ENCODE data around the gene TRAPPC12. TPM values are rescaled to one million over a fixed set of nuclear protein-coding genes. Genes with fewer than 3 reads are reported as not detected.

Gene TRAPPC12
- total RNA-seq, 4 donors from 2014 or later, result 93.0 to 198 (median 108) TPM

GRCh38 chr2:3458396-3459184, 79.1 kb downstream of the TRAPPC12 start:
- Histone ChIP-seq H3K27me3 (no peaks in the 10 kb centered on the region), H3K9me3 (no peaks in the 10 kb centered on the region), H3K4me3 (replicated peaks in 1 of 3) (no peak overlapping the region), H3K36me3 (peaks cover 4 to 8% of the 10 kb centered on the region in 2 donors), H3K4me1 (peaks cover 30 to 46% of the 10 kb centered on the region in 2 donors), H3K27ac (peak overlapping the region; percentile 63 to 88 (median 86))
- no peak for DNase-seq
- WGBS, 2 donors, result 84 to 85% methylated on average over 10 of the region's 10 CpGs
- intact Hi-C loops (cut with DNase I), result no loop called here
- TF ChIP-seq POLR2A (IDR thresholded peaks at IDR 0.05), result no peak
- no peak for TF ChIP-seq CTCF (IDR thresholded peaks at IDR 0.05)

- Histone ChIP-seq H3K27ac (peak overlapping the region; percentile 86 to 91 (median 88)), H3K27me3 (no peaks in the 10 kb centered on the region), H3K4me3 (replicated peaks in 1 of 3) (no peak overlapping the region), H3K4me1 (peaks cover 30 to 41% of the 10 kb centered on the region in 2 donors), H3K9me3 (no peaks in the 10 kb centered on the region), H3K36me3 (peaks cover 4 to 8% of the 10 kb centered on the region in 2 donors)
- WGBS, 2 donors, result 61 to 66% methylated on average over 17 to 20 of the region's 25 CpGs
- peak; percentile 97 for DNase-seq
- TF ChIP-seq POLR2A (IDR thresholded peaks at IDR 0.05), result peak in 1 of 2 donors; percentile 56
- TF ChIP-seq CTCF (IDR thresholded peaks at IDR 0.05), result peak in 4 of 6 experiments; percentile 32 to 55 (median 40)
- intact Hi-C loops (cut with DNase I), result loop anchor here (5.0 to 10.0 kb wide), 2 partner anchors 37 to 275 kb away; no protein-coding TSS in a partner anchor
Observed at GRCh38 chr2:3459185-3460015, 79.9 kb downstream of the TRAPPC12 start.

- TF ChIP-seq POLR2A (IDR thresholded peaks at IDR 0.05) (no peak), CTCF (IDR thresholded peaks at IDR 0.05) (no peak)
- Histone ChIP-seq H3K9me3 (no peaks in the 10 kb centered on the region), H3K4me1 (peaks cover 30 to 41% of the 10 kb centered on the region in 2 donors), H3K27me3 (no peaks in the 10 kb centered on the region), H3K27ac (peak overlapping the region; percentile 86 to 91 (median 88)), H3K4me3 (replicated peaks in 1 of 3) (no peak overlapping the region), H3K36me3 (peaks cover 10 to 12% of the 10 kb centered on the region in 2 donors)
- 82 to 85% methylated on average over 11 of the region's 11 CpGs for WGBS, 2 donors
- intact Hi-C loops (cut with DNase I), result loop anchor here (5.0 to 10.0 kb wide), 2 partner anchors 38 to 275 kb away; no protein-coding TSS in a partner anchor
- DNase-seq, result peak; percentile 38 to 45
Observed at GRCh38 chr2:3460156-3460555, 80.7 kb downstream of the TRAPPC12 start.

DNA sequence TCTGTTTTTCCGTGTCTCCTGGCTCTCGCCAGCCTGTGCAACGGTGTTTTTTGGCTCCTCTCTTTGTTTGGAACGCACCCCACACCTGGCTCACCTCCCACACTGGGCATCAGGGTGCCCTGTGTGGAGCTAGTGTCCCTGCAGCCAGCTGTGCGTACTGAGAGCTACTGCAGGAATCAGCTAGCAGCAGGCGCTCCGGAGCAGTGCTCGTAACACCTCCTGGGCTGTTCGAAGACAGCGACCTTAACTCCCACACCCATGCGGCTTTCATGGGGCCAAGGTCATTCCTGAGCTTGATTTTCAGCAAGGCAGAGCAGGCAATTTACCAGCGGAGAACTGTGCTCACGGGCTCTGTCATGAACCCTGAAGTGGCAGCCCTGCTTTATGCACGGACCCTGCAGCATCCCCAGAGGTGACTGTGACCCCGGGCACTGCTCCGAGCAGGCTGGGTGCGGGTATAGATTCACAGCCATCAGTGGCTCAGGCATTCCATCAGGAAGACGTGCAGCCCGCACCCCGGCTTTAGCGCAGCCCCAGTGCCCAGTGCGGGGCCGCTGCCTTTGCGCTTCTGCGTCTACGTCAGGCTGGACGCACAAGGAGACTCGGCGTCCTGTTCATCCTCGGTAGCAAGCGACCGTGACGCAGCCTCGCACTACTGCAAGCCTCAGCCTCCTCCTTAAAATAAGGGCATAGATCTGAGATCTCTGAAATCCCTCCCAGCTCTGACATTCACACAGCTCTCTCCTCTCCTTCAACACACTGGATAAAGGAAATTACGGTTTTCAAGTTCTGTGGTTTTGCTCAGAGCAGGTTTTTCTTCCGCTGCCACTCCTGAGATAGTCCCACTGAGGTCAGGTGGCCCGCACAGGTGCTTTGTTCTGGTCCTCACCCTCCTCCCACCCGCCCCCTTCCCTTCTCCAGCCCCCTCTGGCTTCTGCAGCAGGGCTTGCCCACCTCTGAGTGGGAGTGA, 81.6 kb downstream of the TRAPPC12 start:
- WGBS, 2 donors, result 79 to 80% methylated on average over 30 to 32 of the region's 38 CpGs
- peak; percentile 84 to 94 for DNase-seq
- peaks cover 16 to 22% of the 10 kb centered on the region in 2 donors for H3K36me3 ChIP-seq
- H3K27me3 ChIP-seq, result no peaks in the 10 kb centered on the region
- intact Hi-C loops (cut with DNase I), result loop anchor here (5.0 to 10.0 kb wide), 2 partner anchors 39 to 276 kb away; no protein-coding TSS in a partner anchor
- no peak overlapping the region for H3K4me3 ChIP-seq (replicated peaks in 1 of 3)
- no peaks in the 10 kb centered on the region for H3K9me3 ChIP-seq
- peak in 1 of 6 experiments; percentile 9 for TF ChIP-seq CTCF (IDR thresholded peaks at IDR 0.05)
- no peak for TF ChIP-seq POLR2A (IDR thresholded peaks at IDR 0.05)
- H3K4me1 ChIP-seq, result peaks cover 30 to 41% of the 10 kb centered on the region in 2 donors
- peak overlapping the region; percentile 29 to 88 (median 86) for H3K27ac ChIP-seq

Measured in thyroid gland (tissue), 4 donors.